Tibial nerve (tissue), 4 donors: ENCODE results near the gene CCK. TPM values are rescaled to one million over a fixed set of nuclear protein-coding genes. Genes with fewer than 3 reads are reported as not detected.
A peak's percentile ranks its signal among the peaks of the same experiment; 100 is the strongest.

Experiments used
- DNase-seq, 2 donors: peaks; one replicate each; pipeline ENCODE4 v3.0.0-alpha.2; 2019; ENCODE audit warnings: low spot score in 2 of 2
- H3K27ac ChIP-seq, 4 donors: fragments of 200-600 bp; sonication (generic) in 3 of 4; one replicate each; pipeline ENCODE4 v1.5.1; 2017 to 2019; ENCODE audit warnings: mild to moderate bottlenecking in 1 of 4
- H3K27me3 ChIP-seq, 2 donors: fragments of 200-600 bp; sonication (generic) in 1 of 2; one replicate each; pipeline versions ENCODE4 v1.5.1 to v1.6.0; 2017 to 2019
- H3K36me3 ChIP-seq, 3 donors: fragments of 200-600 bp; sonication (generic); one replicate each; pipeline ENCODE4 v1.5.1; 2018 to 2019
- H3K4me1 ChIP-seq, 4 donors: fragments of 200-600 bp; sonication (generic) in 3 of 4; one replicate each; pipeline ENCODE4 v1.5.1; 2017 to 2019
- H3K4me3 ChIP-seq, 4 donors: fragments of 200-600 bp; sonication (generic) in 3 of 4; one replicate each; pipeline ENCODE4 v1.5.1; 2017 to 2019; ENCODE audit warnings: mild to moderate bottlenecking in 1 of 4, moderate library complexity in 1 of 4
- H3K9me3 ChIP-seq, 4 donors: fragments of 200-600 bp; sonication (generic) in 3 of 4; one replicate each; pipeline ENCODE4 v1.5.1; 2017 to 2019
- CTCF ChIP-seq, 5 experiments: fragments of 200-600 bp in 3 of 5; fragments of 450-650 bp in 2 of 5; sonication (generic) in 3 of 5; IDR thresholded peaks; one replicate each; pipeline ENCODE4 v1.5.1; 2016 to 2019; ENCODE audit warnings: antibody characterized with exemption in 5 of 5, mild to moderate bottlenecking in 3 of 5, moderate library complexity in 2 of 5
- EP300 ChIP-seq, 2 donors: sonication (generic); formaldehyde crosslinking; IDR thresholded peaks; one replicate each; pipeline ENCODE4 v1.6.1; 2017; ENCODE audit warnings: antibody characterized with exemption in 2 of 2, mild to moderate bottlenecking in 1 of 2
- POLR2A ChIP-seq, 2 donors: fragments of 450-650 bp; IDR thresholded peaks; one replicate each; pipeline ENCODE4 v1.6.1; 2017; ENCODE audit warnings: antibody characterized with exemption in 2 of 2, mild to moderate bottlenecking in 2 of 2, moderate library complexity in 2 of 2
- WGBS, 2 donors: methylation state at CpG; one replicate each; pipeline ENCODE4 v1.1.5; 2018; 5-methylcytosine and 5-hydroxymethylcytosine counted together
- total RNA-seq, 4 donors: library from RNA; depleted of rRNA; stranded (reverse); fragments of >200 nt; gene quantifications; one replicate each; pipeline ENCODE4 v1.1.0, GENCODE V29; 2016

The CCK gene
- total RNA-seq, 4 donors from 2014 or later: not detected

GRCh38 chr3:42222942-42223693 is 42.9 kb downstream of the CCK start:
- Histone ChIP-seq H3K36me3 (peaks cover 4 to 70% (median 17%) of the 10 kb centered on the region in 3 donors), H3K9me3 (no peaks in the 10 kb centered on the region), H3K27me3 (no peaks in the 10 kb centered on the region), H3K27ac (no peak overlapping the region), H3K4me3 (no peak overlapping the region), H3K4me1 (no peaks in the 10 kb centered on the region)
- 93 to 95% methylated on average over 25 to 31 of the region's 31 CpGs for WGBS, 2 donors
- no peak for DNase-seq
- TF ChIP-seq CTCF (IDR thresholded peaks at IDR 0.05) (no peak), POLR2A (IDR thresholded peaks at IDR 0.05) (no peak), EP300 (IDR thresholded peaks at IDR 0.05) (no peak)

- DNase-seq: no peak
- TF ChIP-seq EP300 (IDR thresholded peaks at IDR 0.05) (no peak), POLR2A (IDR thresholded peaks at IDR 0.05) (no peak), CTCF (IDR thresholded peaks at IDR 0.05) (no peak)
- H3K4me1 ChIP-seq: no peaks in the 10 kb centered on the region
- H3K27ac ChIP-seq: peak overlapping the region in 2 of 4 donors; percentile 8 to 34
- H3K36me3 ChIP-seq: peaks cover 4 to 72% (median 17%) of the 10 kb centered on the region in 3 donors
- H3K4me3 ChIP-seq: no peak overlapping the region
- H3K27me3 ChIP-seq: no peaks in the 10 kb centered on the region
- no peaks in the 10 kb centered on the region for H3K9me3 ChIP-seq
- WGBS, 2 donors: 83 to 85% methylated on average over 17 of the region's 17 CpGs
Measured at GRCh38 chr3:42220436-42221121, 45.4 kb downstream of the CCK start.

- Histone ChIP-seq H3K27me3 (no peaks in the 10 kb centered on the region), H3K4me3 (no peak overlapping the region), H3K36me3 (peaks cover 0 to 51% (median 6%) of the 10 kb centered on the region in 3 donors), H3K27ac (no peak overlapping the region), H3K4me1 (peaks cover 0 to 16% (median 0%) of the 10 kb centered on the region in 4 donors), H3K9me3 (no peaks in the 10 kb centered on the region)
- DNase-seq: no peak
- TF ChIP-seq CTCF (IDR thresholded peaks at IDR 0.05): no peak
- TF ChIP-seq POLR2A (IDR thresholded peaks at IDR 0.05): no peak
- no peak for TF ChIP-seq EP300 (IDR thresholded peaks at IDR 0.05)
- WGBS, 2 donors: 73 to 82% methylated on average over 5 of the region's 5 CpGs
Measured at GRCh38 chr3:42216931-42217333, 49.1 kb downstream of the CCK start.

GRCh38 chr3:42216302-42216701 is 49.7 kb downstream of the CCK start:
- H3K27me3 ChIP-seq: no peaks in the 10 kb centered on the region
- peaks cover 0 to 16% (median 0%) of the 10 kb centered on the region in 4 donors for H3K4me1 ChIP-seq
- H3K27ac ChIP-seq: no peak overlapping the region
- WGBS, 2 donors: 92% methylated on average over 3 of the region's 4 CpGs
- no peak overlapping the region for H3K4me3 ChIP-seq
- peaks cover 0 to 51% (median 6%) of the 10 kb centered on the region in 3 donors for H3K36me3 ChIP-seq
- H3K9me3 ChIP-seq: no peaks in the 10 kb centered on the region
- TF ChIP-seq EP300 (IDR thresholded peaks at IDR 0.05) (no peak), POLR2A (IDR thresholded peaks at IDR 0.05) (no peak), CTCF (IDR thresholded peaks at IDR 0.05) (no peak)
- no peak for DNase-seq
